Heart left ventricle (tissue), 13 donors: ENCODE measurements around the gene LY6G6F.

Experiments
- POLR2A ChIP-seq, 2 donors: fragments of 450-650 bp; IDR thresholded peaks; one replicate each; pipeline ENCODE4 v1.6.1; 2017; ENCODE audit warnings: antibody characterized with exemption in 2 of 2, mild to moderate bottlenecking in 2 of 2, moderate library complexity in 2 of 2
- TF ChIP-seq, protein P1 (sequence below), 12 donors: fragments of 200-600 bp; sonication (generic) in 4 of 12; IDR thresholded peaks; one replicate each; pipeline versions ENCODE4 v1.5.0 to v1.8.0; 2018 to 2022; ENCODE audit warnings: antibody characterized with exemption in 12 of 12, mild to moderate bottlenecking in 5 of 12
- donor health status: ischemic (EF 13 %, LVEDD 7.1; RV severe dilation, severe dysfunction).
- donor health status: DM: no; HTN: yes; CAD: no.
- donor health status: DM: no; HTN: no; CAD: no.
- donor health status: ischemic (EF 25% LVEDD 6.9; RV normal size, moderate dysfunction).
- donor health status: ischemic (EF 25% LVEDD 5.7; RV mildly dilated, moderate dysfunction).
- donor health status: ischemic (EF 35%, LVEDD 5.7; RV mildly dilated, moderate dysfunction).
- donor health status: nonischemic (EF 11% LVEDD 7.7; RV severe dilation, severe dysfunction).
- donor health status: DM: yes; HTN: yes; CAD: no.
- donor health status: PGD.
- donor health status: ischemic (EF 29% LVEDD 5.4; RV normal size, mild dysfunction).
- donor health status: nonischemic (EF 23%, LVEDD 6.1; RV moderate dilation, normal function).

DNA sequence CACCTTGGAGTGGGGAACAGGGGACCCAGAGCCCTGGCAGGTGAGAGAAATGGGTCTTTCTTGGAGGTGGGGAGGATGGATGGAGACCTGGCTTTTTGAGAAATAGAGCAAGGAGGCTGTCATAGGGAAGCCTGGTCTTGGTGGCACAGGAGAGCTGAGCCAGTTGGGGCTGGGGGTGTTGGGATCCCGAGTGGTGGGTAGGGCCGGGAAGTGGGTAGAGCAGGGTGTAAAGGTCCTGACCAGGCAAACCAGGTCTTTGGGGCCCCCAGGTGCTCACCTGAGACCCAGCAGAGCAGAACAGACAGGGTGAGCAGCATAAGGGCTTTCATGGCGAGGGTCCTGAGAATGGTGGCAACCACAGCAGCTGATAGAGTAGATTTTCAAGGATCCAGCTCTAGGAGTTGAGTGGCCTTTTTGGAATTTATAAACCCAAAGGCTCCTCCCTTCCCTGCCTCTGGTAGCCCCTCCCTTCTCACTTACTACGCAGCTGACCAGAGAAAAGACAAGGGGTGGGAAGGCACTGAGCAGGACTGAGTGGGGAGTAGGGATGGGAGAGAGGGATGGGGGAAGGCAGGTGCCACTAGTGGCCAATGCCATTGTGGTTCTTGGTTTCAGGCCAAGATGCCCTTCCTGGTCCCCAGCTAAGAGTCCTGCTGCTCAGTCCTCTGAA is 14.8 kb downstream of the LY6G6F start, which contains the start of gene LY6G6C:
- TF ChIP-seq, protein P1, sequence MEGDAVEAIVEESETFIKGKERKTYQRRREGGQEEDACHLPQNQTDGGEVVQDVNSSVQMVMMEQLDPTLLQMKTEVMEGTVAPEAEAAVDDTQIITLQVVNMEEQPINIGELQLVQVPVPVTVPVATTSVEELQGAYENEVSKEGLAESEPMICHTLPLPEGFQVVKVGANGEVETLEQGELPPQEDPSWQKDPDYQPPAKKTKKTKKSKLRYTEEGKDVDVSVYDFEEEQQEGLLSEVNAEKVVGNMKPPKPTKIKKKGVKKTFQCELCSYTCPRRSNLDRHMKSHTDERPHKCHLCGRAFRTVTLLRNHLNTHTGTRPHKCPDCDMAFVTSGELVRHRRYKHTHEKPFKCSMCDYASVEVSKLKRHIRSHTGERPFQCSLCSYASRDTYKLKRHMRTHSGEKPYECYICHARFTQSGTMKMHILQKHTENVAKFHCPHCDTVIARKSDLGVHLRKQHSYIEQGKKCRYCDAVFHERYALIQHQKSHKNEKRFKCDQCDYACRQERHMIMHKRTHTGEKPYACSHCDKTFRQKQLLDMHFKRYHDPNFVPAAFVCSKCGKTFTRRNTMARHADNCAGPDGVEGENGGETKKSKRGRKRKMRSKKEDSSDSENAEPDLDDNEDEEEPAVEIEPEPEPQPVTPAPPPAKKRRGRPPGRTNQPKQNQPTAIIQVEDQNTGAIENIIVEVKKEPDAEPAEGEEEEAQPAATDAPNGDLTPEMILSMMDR (IDR thresholded peaks at IDR 0.05), result no peak
- no peak for TF ChIP-seq POLR2A (IDR thresholded peaks at IDR 0.05)
